CD14-positive monocyte (primary cell): ENCODE measurements around the gene GALNT18. TPM values are rescaled to one million over a fixed set of nuclear protein-coding genes. Genes with fewer than 3 reads are reported as not detected.

Experiments used
- DNase-seq, 3 donors: peaks; one replicate each; pipeline ENCODE4 v3.0.0-alpha.2; 2011 to 2022
- H2AFZ ChIP-seq: 2 replicates; pipeline ENCODE4 v1.6.0; 2012; ENCODE audit warnings: mild to moderate bottlenecking, low read depth, low read length, inconsistent platforms; ENCODE audit not compliant: insufficient read depth, poor library complexity, severe bottlenecking
- H3K27ac ChIP-seq, 2 donors: 1 replicate in 1 of 2; 2 replicates in 1 of 2; pipeline ENCODE4 v1.5.1; 2012 to 2013; ENCODE audit warnings: low read length in 2 of 2, control low read depth in 1 of 2, inconsistent platforms in 1 of 2, low read depth in 1 of 2, mild to moderate bottlenecking in 1 of 2
- H3K27me3 ChIP-seq, 2 donors: one replicate each; pipeline versions ENCODE4 v1.6.0 to v1.6.1; 2011 to 2013; ENCODE audit warnings: low read length in 2 of 2; ENCODE audit not compliant: control insufficient read depth in 2 of 2, insufficient read depth in 2 of 2
- H3K36me3 ChIP-seq, 2 donors: replicated peaks in 1 of 2; 1 replicate in 1 of 2; 2 replicates in 1 of 2; pipeline versions ENCODE4 v1.5.1 to v1.6.1; 2012 to 2013; ENCODE audit warnings: low read length in 2 of 2, control low read depth in 1 of 2, inconsistent platforms in 1 of 2, mild to moderate bottlenecking in 1 of 2; ENCODE audit not compliant: insufficient read depth in 2 of 2, control insufficient read depth in 1 of 2
- H3K4me1 ChIP-seq, 2 donors: 1 replicate in 1 of 2; 2 replicates in 1 of 2; pipeline versions ENCODE4 v1.5.1 to v1.6.1; 2012 to 2013; ENCODE audit warnings: low read length in 2 of 2, control low read depth in 1 of 2, inconsistent platforms in 1 of 2, mild to moderate bottlenecking in 1 of 2, moderate library complexity in 1 of 2; ENCODE audit not compliant: insufficient read depth in 2 of 2, control insufficient read depth in 1 of 2
- H3K4me2 ChIP-seq: replicated peaks from 2 replicates; pipeline ENCODE3; 2012; ENCODE audit warnings: low read length, moderate library complexity, mild to moderate bottlenecking; ENCODE audit not compliant: poor library complexity, severe bottlenecking; ENCODE audit errors: extremely low read depth
- H3K4me3 ChIP-seq, 3 experiments: fragments of 200-600 bp in 1 of 3; sonication (generic) in 1 of 3; replicated peaks in 1 of 3; 1 replicate in 2 of 3; 2 replicates in 1 of 3; pipeline ENCODE4 v1.5.1; 2011 to 2013; ENCODE audit warnings: low read length in 3 of 3, mild to moderate bottlenecking in 3 of 3, control low read depth in 2 of 3, low read depth in 2 of 3, inconsistent platforms in 1 of 3, moderate library complexity in 1 of 3
- H3K79me2 ChIP-seq: 2 replicates; pipeline ENCODE4 v1.6.0; 2012; ENCODE audit warnings: mild to moderate bottlenecking, control low read depth, inconsistent platforms, low read length, moderate library complexity; ENCODE audit not compliant: insufficient read depth
- H3K9ac ChIP-seq: 2 replicates; pipeline ENCODE4 v1.6.0; 2017; ENCODE audit warnings: low read length, mild to moderate bottlenecking; ENCODE audit not compliant: insufficient read depth, poor library complexity, severe bottlenecking
- H3K9me3 ChIP-seq, 2 donors: replicated peaks in 1 of 2; 1 replicate in 1 of 2; 2 replicates in 1 of 2; pipeline versions ENCODE4 v1.5.1 to v1.6.1; 2012 to 2013; ENCODE audit warnings: low read length in 2 of 2, control low read depth in 1 of 2; ENCODE audit not compliant: control insufficient read depth in 1 of 2, insufficient read depth in 1 of 2
- H4K20me1 ChIP-seq: 2 replicates; pipeline ENCODE4 v1.6.0; 2012; ENCODE audit warnings: mild to moderate bottlenecking, low read length, control low read depth, moderate library complexity; ENCODE audit not compliant: insufficient read depth
- H3K27ac Mint-ChIP-seq, 7 donors: one replicate each; pipeline ENCODE4 v1.8.0; 2020; ENCODE audit warnings: mild to moderate bottlenecking in 7 of 7, mixed read lengths in 7 of 7, moderate library complexity in 6 of 7, inconsistent platforms in 2 of 7
- H3K27me3 Mint-ChIP-seq, 3 donors: one replicate each; pipeline ENCODE4 v1.8.0; 2021 to 2022; ENCODE audit warnings: low read depth in 3 of 3, mild to moderate bottlenecking in 3 of 3, mixed read lengths in 3 of 3, moderate library complexity in 3 of 3, inconsistent platforms in 1 of 3
- H3K36me3 Mint-ChIP-seq, 2 donors: one replicate each; pipeline ENCODE4 v1.8.0; 2020; ENCODE audit warnings: mixed read lengths in 2 of 2, inconsistent platforms in 1 of 2, mild to moderate bottlenecking in 1 of 2
- H3K4me1 Mint-ChIP-seq: one replicate; pipeline ENCODE4 v1.8.0; 2020; ENCODE audit warnings: mild to moderate bottlenecking, mixed read lengths
- H3K4me3 Mint-ChIP-seq, 2 donors: one replicate each; pipeline ENCODE4 v1.8.0; 2020; ENCODE audit warnings: mild to moderate bottlenecking in 2 of 2, mixed read lengths in 2 of 2, moderate library complexity in 1 of 2
- H3K9me3 Mint-ChIP-seq, 7 donors: one replicate each; pipeline ENCODE4 v1.8.0; 2020 to 2022; ENCODE audit warnings: mixed read lengths in 7 of 7, mild to moderate bottlenecking in 6 of 7, moderate library complexity in 6 of 7, inconsistent platforms in 2 of 7
- WGBS: methylation state at CpG from one replicate; pipeline ENCODE4 v1.1.5; 2013; ENCODE audit warnings: missing lambda C conversion rate; ENCODE audit not compliant: insufficient coverage; 5-methylcytosine and 5-hydroxymethylcytosine counted together
- intact Hi-C, 2 donors: fragments of 100-400 bp; cut with micrococcal nuclease; formaldehyde crosslinking; loops; one replicate each; pipeline versions ENCODE4 v1.15.0 to v1.15.1; 2023
- polyA plus RNA-seq, 3 donors: library from polyadenylated mRNA; depleted of rRNA in 1 of 3; unstranded in 2 of 3; stranded (reverse) in 1 of 3; fragments of 300-500 nt in 2 of 3; fragments of >200 nt in 1 of 3; fragmentation: Illumina TruSeq in 2 of 3; gene quantifications; 1 replicate in 2 of 3; 2 replicates in 1 of 3; pipeline ENCODE4 v1.2.3, GENCODE V29; 2012 to 2021
- TF ChIP-seq, protein P1 (sequence below): fragments of 200-600 bp; IDR thresholded peaks from one replicate; pipeline ENCODE4 v1.8.0; 2022; ENCODE audit warnings: antibody characterized with exemption, mild to moderate bottlenecking

The GALNT18 gene
- polyA plus RNA-seq, 3 donors: not detected

DNA sequence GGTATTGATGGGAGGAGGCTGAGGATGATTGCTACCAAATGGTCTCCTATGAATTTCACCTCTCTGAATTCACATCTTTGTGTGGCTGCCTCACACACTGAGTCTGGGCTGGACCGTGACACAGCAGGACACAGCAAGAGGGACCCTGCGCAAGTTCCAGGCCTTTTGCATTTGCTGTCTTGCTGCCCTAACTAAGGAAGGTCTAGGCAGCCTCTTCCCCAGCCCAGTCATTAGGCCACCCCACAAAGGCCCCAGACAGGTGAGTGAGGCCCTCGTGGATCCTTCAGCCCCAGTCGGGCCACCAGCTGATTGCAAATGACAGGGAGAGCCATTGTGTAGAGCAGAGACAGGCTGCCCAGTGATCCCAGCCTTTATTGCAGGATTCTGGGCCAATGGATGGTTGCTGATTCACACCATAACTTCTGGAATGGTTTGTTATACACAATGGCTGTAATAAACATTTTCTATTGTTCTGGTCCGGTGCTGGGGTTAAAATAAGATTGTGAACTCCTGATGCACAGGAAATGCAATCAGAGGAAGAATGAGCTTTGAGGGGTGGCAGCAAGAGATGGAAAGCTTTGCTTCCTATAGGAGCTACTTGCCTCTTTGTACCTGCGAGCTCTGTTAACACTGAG, 240.2 kb downstream of the GALNT18 start:
- no peak overlapping the region for H3K4me3 Mint-ChIP-seq
- H2AFZ ChIP-seq: no peak overlapping the region
- peaks cover 2 to 19% (median 9%) of the 10 kb centered on the region in 3 donors for H3K27me3 Mint-ChIP-seq
- peaks cover 0 to 7% (median 0%) of the 10 kb centered on the region in 7 donors for H3K9me3 Mint-ChIP-seq
- H3K4me1 ChIP-seq: no peaks in the 10 kb centered on the region
- no peak overlapping the region for H3K4me3 ChIP-seq
- H3K4me2 ChIP-seq: no peak overlapping the region
- DNase-seq: no peak
- H3K9ac ChIP-seq: no peak overlapping the region
- TF ChIP-seq, protein P1, sequence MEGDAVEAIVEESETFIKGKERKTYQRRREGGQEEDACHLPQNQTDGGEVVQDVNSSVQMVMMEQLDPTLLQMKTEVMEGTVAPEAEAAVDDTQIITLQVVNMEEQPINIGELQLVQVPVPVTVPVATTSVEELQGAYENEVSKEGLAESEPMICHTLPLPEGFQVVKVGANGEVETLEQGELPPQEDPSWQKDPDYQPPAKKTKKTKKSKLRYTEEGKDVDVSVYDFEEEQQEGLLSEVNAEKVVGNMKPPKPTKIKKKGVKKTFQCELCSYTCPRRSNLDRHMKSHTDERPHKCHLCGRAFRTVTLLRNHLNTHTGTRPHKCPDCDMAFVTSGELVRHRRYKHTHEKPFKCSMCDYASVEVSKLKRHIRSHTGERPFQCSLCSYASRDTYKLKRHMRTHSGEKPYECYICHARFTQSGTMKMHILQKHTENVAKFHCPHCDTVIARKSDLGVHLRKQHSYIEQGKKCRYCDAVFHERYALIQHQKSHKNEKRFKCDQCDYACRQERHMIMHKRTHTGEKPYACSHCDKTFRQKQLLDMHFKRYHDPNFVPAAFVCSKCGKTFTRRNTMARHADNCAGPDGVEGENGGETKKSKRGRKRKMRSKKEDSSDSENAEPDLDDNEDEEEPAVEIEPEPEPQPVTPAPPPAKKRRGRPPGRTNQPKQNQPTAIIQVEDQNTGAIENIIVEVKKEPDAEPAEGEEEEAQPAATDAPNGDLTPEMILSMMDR: no peak
- H3K36me3 Mint-ChIP-seq: no peaks in the 10 kb centered on the region
- WGBS: 97% methylated on average over 5 of the region's 6 CpGs
- no peaks in the 10 kb centered on the region for H4K20me1 ChIP-seq
- H3K27ac ChIP-seq: no peak overlapping the region
- no peaks in the 10 kb centered on the region for H3K9me3 ChIP-seq
- H3K79me2 ChIP-seq: no peaks in the 10 kb centered on the region
- no peaks in the 10 kb centered on the region for H3K27me3 ChIP-seq
- H3K27ac Mint-ChIP-seq: no peak overlapping the region
- no peaks in the 10 kb centered on the region for H3K4me1 Mint-ChIP-seq
- H3K36me3 ChIP-seq: no peaks in the 10 kb centered on the region
- intact Hi-C loops: no loop called here

DNA sequence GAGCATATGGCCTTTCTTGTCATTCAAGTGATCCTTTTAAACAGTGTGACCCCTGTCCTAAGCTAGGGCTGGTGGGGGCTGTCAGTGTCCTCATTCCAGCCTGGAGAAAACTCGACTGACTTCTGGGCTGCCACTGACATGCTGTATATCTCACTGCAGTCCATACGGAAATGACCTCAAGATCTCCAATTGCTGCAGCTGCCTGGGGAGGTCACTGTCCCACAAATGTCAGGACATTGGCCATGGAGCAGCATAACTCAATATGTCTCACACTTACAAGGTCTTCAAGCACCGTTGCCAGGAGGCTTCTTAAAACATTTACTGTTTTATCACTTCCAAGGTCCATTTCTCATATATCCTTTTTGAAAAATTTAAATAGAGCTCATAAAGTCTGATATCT, 240.9 kb downstream of the GALNT18 start:
- Histone ChIP-seq H3K79me2 (no peaks in the 10 kb centered on the region), H3K27ac (no peak overlapping the region), H3K4me1 (no peaks in the 10 kb centered on the region), H3K9me3 (no peaks in the 10 kb centered on the region), H2AFZ (no peak overlapping the region), H3K27me3 (no peaks in the 10 kb centered on the region), H3K36me3 (no peaks in the 10 kb centered on the region), H3K4me2 (no peak overlapping the region), H3K4me3 (no peak overlapping the region), H4K20me1 (no peaks in the 10 kb centered on the region), H3K9ac (no peak overlapping the region)
- no peak overlapping the region for H3K4me3 Mint-ChIP-seq
- no peaks in the 10 kb centered on the region for H3K36me3 Mint-ChIP-seq
- H3K4me1 Mint-ChIP-seq: no peaks in the 10 kb centered on the region
- DNase-seq: no peak
- WGBS: 78% methylated on average over 2 of the region's 3 CpGs
- TF ChIP-seq, protein P1: no peak
- H3K27ac Mint-ChIP-seq: no peak overlapping the region
- peaks cover 0 to 7% (median 0%) of the 10 kb centered on the region in 7 donors for H3K9me3 Mint-ChIP-seq
- H3K27me3 Mint-ChIP-seq: peaks cover 1 to 21% (median 9%) of the 10 kb centered on the region in 3 donors
- intact Hi-C loops: no loop called here
